GM19452 (cell line): Measurements from ENCODE around the gene ZNF507.
"Not testable (repeated sequence)": the region's sequence is repeated elsewhere in the genome, so short reads cannot be mapped to it uniquely, and the experiment has no call there.

Source experiments
- ATAC-seq: cut with Tn5 transposase; IDR thresholded peaks from one replicate; pipeline ENCODE4 v1.9.1; 2021; ENCODE audit not compliant: unreplicated experiment

ZNF507 gene

DNA sequence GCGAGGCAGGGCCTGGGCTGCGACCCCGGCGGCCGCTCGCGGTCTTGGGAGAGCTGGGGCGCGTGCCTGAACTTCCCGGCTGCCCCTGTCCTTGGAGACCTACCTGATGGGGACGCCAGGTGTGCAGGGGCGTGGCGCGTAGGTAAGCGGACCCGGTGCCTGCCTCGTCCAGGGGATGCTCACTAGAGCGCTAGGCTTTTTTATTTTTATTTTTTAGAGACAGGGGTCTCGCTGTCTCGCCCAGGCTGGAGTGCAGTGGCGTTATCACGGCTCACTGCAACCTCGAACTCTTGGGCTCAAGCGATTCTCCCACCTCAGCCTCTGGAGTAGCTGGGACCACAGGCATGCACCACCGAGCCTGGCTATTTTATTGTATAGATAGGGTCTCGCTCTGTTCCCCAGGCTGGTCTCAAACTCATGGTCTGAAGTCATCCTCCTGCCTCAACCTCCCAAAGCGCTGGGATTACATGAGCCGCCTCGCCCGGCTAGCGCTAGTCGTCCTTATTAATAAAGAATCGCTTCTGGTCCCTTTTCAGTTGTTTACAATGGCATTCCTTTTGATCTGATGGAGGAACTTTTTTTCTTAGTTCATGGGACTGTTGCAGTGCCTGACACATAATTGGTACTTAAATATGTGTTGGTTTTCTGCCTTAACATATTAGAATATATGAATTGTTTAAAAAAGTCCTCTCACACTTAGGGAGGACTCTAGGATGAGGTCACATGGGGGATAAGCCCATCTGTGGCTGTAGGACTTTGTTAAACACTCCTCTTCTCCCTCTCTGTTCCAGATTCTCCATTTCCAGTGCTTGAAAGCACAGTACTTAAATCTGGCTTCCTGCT lies 61.0 kb downstream of the ZNF507 start:
- ATAC-seq: no peak

DNA sequence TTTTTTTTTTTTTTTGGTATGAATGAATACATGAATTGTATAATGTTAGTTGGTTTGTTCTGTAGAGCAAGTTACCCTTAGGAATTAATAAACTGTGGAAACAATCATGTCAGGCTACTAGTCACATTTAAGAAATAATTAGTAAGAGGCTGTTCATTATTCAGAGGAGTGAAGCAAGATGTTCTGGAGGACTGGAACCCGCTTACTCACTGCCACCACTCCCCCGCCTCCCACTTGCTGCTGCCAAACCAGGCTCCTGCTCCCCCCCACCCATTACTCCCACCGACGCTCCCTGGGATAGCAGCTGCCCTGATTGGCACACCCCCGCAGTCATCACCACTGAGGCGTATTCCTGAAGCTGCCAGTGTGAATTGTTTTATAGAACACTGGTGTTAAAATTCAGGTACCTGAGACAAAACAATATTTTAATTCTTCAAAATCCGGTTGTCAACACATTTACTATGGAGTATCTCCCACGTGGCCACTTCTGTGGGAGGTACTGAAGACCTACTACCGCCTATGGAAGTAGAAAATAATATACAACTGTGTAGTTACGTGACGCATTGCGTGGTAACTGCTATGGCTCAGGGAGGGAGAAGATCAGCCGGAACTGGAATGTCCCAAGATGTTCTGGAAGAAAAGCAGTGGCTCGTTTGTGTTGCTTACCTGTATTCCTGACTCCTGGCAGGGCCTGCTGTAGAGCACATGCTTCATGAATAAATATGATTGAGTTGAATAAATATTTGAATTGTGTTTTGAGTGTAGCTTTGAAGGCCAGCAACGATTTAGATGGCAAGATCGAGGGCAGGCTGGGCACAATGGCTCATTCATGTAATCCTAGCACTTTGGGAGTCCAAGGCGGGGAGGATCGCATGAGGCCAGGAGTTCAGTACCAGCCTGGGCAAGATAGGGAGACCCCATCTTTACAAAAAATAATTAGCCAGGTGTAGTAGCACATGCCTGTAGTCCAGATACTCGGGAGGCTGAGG lies 61.9 kb downstream of the ZNF507 start:
- ATAC-seq: no peak

DNA sequence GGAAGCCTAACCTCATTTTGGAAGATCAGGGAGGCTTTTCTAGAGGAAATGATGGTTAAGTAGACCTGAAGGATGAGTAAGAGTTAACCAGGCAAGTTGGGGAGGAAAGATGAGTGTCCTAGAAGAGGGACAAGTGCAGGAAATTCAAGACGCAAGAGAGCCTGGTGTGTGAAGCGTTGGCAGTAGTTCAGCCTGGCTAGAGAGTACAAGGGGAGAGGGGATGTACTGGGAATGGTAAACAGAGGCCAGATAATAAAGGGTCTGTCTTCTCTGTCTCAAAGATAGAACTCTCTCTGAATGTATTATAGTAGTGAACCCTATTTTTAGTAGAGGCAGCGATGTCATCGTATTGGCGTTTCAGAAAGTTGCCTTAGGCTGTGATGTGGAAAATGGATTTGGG lies 69.8 kb downstream of the ZNF507 start:
- ATAC-seq: no peak

DNA sequence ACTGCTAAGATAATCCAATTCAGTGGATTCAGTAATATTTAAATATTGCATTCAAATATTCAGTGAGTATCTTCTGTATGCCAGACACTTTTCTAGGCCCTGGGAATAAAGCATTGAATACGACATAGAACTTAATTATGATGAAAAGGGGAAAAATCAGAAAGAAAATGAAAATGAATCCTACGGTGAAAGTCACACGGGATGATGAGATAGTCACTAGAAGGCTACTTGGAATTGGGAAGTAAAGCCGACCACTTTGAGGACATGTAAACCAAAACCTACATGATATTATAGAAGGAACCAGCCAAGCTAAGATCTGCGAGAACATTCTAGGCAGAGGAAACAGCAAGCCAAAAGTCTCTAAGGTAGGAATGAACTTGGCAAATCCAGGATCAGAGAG lies 70.3 kb downstream of the ZNF507 start:
- no peak for ATAC-seq

DNA sequence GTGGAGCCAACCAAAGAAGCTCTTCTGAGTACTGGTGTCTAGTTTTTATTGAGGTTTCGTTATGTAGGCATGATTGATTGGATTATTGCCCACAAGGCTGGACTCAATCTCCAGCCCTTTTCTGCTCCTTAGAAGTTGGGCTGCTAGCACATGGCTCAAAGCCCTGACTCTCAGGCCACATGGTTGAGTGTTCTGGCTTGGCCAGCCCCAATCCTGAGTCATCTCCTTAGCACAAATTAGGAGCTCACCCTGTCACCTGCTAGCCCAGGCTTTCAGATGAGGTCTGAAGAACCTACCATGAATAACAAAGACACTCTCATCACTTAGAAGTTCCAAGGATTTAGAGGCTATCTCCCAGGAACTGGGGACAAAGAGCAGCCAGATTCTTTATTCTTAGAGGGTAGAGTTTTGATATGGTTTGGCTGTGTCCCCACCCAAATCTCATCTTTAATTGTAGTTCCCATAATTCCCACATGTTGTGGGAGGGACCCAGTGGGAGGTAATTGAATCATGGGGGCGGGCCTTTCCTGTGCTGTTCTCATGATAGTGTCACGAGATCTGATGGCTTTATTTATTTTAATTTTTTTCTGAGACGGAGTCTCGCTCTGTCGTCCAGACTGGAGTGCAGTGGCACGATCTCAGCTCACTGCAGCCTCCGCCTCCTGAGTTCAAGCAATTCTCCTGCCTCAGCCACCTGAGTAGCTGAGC lies 71.5 kb downstream of the ZNF507 start:
- no peak for ATAC-seq

DNA sequence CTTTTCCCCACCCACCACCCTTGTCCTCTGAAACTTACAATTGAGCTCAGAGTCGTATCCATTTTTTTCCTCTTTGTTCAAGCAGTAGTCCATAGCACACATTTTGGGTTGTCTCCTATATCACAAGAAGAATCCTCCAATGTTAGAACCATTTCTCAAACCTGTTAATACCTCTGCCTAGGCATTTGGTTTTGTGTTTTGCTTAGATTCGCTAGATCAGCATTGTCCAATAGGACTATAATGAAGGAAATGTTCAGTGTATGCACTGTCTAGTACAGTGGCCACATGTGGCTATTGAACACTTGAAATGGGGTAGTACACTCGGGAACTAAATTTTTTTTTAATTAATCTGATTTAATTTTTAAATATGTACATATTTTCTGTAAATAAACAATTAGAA lies 72.7 kb downstream of the ZNF507 start:
- no peak for ATAC-seq

DNA sequence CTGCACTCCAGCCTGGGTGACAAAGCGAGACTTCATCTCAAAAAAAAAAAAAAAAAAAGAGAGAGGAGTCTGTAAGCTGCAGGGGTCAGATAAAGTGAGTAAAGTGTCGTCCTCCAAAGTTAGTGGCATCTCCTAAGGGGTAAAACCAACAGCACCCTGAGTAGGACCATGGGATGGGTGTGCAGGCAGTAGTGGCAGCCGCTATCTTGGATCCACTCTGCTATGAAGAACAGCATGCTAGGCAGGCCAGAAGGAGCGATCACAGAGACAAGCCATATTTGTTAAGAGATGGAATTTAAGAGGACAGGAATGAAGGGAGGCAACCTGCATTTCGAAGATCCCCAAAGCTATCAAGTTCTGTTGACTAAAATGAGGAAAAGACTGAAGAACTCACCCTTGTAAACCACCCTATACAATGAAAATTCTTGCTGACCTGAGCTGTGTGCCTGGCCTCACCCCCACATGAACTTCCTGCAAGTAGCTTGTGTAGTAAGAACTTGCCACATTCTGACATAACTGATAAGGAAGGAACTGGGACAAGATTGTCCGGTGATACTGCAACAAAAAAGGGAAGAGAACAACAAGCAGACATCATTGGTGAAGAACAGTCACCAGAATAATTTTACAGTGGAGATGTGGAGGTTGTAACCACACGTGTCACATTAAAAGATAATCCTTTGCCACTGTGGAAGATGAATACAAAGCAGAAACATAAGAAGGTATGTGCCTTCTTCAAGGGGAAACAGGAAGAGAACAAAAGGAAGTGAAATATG lies 76.4 kb downstream of the ZNF507 start:
- no peak for ATAC-seq

DNA sequence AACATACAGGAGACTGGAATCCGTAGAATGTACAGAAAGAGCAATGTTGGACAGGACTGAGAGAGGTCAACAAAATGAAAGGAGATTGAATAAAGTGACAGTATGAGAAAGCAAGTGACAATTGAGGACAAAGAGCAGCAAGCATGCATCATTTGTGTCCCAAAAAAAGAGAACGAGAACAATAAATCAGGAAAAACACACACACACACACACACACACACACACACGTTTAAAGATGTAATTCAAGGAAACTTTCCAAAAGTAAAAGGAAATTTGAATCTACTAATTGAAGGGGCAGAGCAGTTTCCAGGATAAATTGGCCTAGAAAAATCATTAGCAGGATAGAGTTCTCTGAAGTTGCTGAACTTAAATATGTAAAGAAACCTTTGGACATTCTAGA lies 77.0 kb downstream of the ZNF507 start:
- ATAC-seq: no peak

DNA sequence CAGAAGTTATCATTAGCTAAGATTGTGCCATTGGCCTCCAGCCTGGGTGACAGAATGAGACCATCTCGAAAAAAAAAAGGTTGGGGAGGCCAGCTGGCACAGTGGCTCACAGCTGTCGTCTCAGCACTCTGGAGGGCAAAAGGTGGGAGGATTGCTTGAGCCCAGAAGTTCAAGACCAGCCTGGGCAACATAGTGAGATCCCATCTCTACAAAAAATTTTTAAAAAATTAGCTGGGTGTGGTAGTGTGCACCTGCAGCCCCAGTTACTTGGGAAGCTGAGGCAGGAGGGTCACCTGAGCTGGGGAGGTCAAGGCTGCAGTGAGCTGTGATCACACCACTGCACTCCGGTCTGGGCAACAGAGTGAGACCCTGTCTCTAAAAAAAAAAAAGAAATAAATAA lies 78.5 kb downstream of the ZNF507 start:
- ATAC-seq: not testable (repeated sequence)

DNA sequence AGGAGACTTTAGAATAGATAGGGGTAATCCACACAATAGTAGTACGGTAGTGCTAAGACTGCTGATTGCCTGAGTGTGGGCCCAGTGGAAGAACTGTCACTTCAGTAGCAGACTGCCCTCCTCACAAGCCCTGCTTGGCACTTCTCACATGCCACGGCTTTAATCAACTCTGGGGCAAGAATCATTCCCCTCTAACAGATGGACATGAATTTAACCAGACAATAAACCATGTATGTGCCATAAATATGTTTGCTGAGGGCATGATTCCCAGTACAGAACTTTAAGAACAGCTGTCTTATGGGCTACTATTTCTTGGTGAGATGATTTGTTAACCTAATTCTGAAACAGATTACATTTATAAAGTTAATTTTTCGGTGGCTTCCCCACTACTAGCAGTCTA lies 82.1 kb downstream of the ZNF507 start:
- ATAC-seq: no peak

DNA sequence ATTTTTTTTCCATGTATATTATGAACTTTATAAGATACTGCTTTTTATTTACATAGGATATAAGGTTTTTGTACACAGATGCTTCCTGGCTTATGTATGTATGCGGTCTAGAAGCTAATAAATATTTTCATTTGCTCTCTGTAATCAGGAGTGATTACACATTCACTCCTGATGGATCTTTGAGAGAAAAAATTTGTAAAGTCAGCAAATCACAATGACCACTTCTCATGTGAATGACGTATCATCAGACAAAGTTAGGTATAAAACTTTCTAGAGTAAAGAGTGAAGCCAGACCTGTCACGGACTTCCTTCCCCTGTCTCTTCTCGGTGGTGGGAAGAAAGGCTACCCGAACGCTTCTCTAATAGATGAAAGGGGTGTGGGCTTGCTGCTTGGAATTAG lies 91.3 kb downstream of the ZNF507 start:
- ATAC-seq: no peak

DNA sequence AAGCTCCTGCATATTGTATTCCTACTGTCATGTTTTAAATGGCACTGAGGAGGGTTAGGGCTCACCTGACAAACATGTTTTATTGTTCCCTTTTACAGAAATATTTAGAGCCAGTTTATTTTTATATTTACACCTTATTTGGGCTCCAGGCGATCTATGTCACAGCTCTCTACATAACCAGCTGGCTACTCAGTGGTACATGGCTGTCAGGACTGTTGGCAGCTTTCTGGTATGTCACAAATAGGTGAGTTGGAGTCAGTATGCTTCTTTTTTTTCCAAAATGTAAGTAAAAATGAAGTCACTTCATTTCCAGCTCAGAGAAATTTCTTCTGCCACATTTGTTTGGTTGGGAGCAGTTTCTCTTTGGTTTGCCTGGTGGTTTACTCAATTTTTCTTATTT lies 91.7 kb downstream of the ZNF507 start:
- ATAC-seq: no peak
